Neural cell (in vitro differentiated cells): ENCODE results near the gene SRI. TPM values are rescaled to one million over a fixed set of nuclear protein-coding genes. Genes with fewer than 3 reads are reported as not detected.

Experiments
- H2AFZ ChIP-seq: fragments of 200-600, 300-800 bp; sonication (generic), shearing (Covaris generic); 2 replicates; pipeline ENCODE4 v1.6.0; 2014; ENCODE audit warnings: low read depth, mild to moderate bottlenecking, antibody characterized with exemption, low read length, moderate library complexity
- H3F3A ChIP-seq: fragments of 200-600 bp; shearing (Covaris generic); 2 replicates; pipeline ENCODE4 v1.6.1; 2016; ENCODE audit warnings: mild to moderate bottlenecking, moderate library complexity, mixed read lengths, antibody characterized with exemption, low read length; ENCODE audit not compliant: insufficient read depth, poor library complexity, severe bottlenecking
- H3K27ac ChIP-seq: fragments of 200-600, 300-800 bp; sonication (generic), shearing (Covaris generic); 2 replicates; pipeline ENCODE4 v1.5.1; 2014; ENCODE audit warnings: mild to moderate bottlenecking, low read length, moderate library complexity
- H3K27me3 ChIP-seq: fragments of 300-800, 200-600 bp; sonication (generic), shearing (Covaris generic); 2 replicates; pipeline ENCODE4 v1.6.0; 2014; ENCODE audit warnings: mild to moderate bottlenecking, low read depth, low read length, moderate library complexity; ENCODE audit not compliant: insufficient read depth
- H3K36me3 ChIP-seq: fragments of 300-800, 200-600 bp; sonication (generic), shearing (Covaris generic); 2 replicates; pipeline ENCODE4 v1.5.1; 2014; ENCODE audit warnings: mild to moderate bottlenecking, antibody characterized with exemption, low read length, moderate library complexity; ENCODE audit not compliant: insufficient read depth
- H3K4me2 ChIP-seq: fragments of 300-800, 200-600 bp; sonication (generic), shearing (Covaris generic); 2 replicates; pipeline ENCODE4 v1.6.0; 2014; ENCODE audit warnings: mild to moderate bottlenecking, low read length
- H3K4me3 ChIP-seq: fragments of 300-800, 200-600 bp; sonication (generic), shearing (Covaris generic); 2 replicates; pipeline ENCODE4 v1.5.1; 2014; ENCODE audit warnings: mild to moderate bottlenecking, low read length, moderate library complexity
- H3K79me2 ChIP-seq: fragments of 200-600 bp; shearing (Covaris generic); replicated peaks from 2 replicates; pipeline ENCODE4 v1.6.0; 2014; ENCODE audit warnings: mild to moderate bottlenecking, low read length, moderate library complexity; ENCODE audit not compliant: insufficient read depth
- H3K9ac ChIP-seq: fragments of 300-800, 200-600 bp; sonication (generic), shearing (Covaris generic); 2 replicates; pipeline ENCODE4 v1.6.1; 2016; ENCODE audit warnings: mild to moderate bottlenecking, low read length, mixed read lengths
- H3K9me2 ChIP-seq: fragments of 200-600 bp; shearing (Covaris generic); 2 replicates; pipeline ENCODE4 v1.6.1; 2016; ENCODE audit warnings: mild to moderate bottlenecking, low read length, mixed read lengths; ENCODE audit not compliant: insufficient read depth
- H3K9me3 ChIP-seq: fragments of 200-600, 300-800 bp; sonication (generic), shearing (Covaris generic); 2 replicates; pipeline ENCODE4 v1.6.1; 2016; ENCODE audit warnings: mild to moderate bottlenecking, mixed run types, low read length, moderate library complexity, mixed read lengths
- H4K20me1 ChIP-seq: fragments of 200-600 bp; shearing (Covaris generic); 2 replicates; pipeline ENCODE4 v1.6.1; 2016; ENCODE audit warnings: mild to moderate bottlenecking, mixed run types; ENCODE audit not compliant: insufficient read depth
- CTCF ChIP-seq: fragments of 450-650 bp; IDR thresholded peaks from 2 replicates; pipeline ENCODE4 v1.5.1; 2014; ENCODE audit warnings: antibody characterized with exemption, mild to moderate bottlenecking, moderate library complexity; ENCODE audit not compliant: poor library complexity, severe bottlenecking
- EP300 ChIP-seq: fragments of 450-650 bp; conservative IDR thresholded peaks from 2 replicates; pipeline ENCODE4 v1.6.1; 2014; ENCODE audit warnings: antibody characterized with exemption, mild to moderate bottlenecking, moderate library complexity; ENCODE audit not compliant: poor library complexity, severe bottlenecking
- EZH2 ChIP-seq: fragments of 200-600, 300-800 bp; shearing (Covaris generic), sonication (generic); IDR thresholded peaks from 2 replicates; pipeline ENCODE4 v1.6.1; 2014; ENCODE audit warnings: antibody characterized with exemption, low read length, borderline replicate concordance, mild to moderate bottlenecking; ENCODE audit not compliant: insufficient read depth, poor library complexity, severe bottlenecking
- MXI1 ChIP-seq: fragments of 450-650 bp; conservative IDR thresholded peaks from 2 replicates; pipeline ENCODE4 v1.6.1; 2014; ENCODE audit warnings: antibody characterized with exemption, mild to moderate bottlenecking; ENCODE audit not compliant: poor library complexity, severe bottlenecking
- POLR2AphosphoS5 ChIP-seq: IDR thresholded peaks from 2 replicates; pipeline ENCODE4 v1.6.1; 2012
- RAD21 ChIP-seq: fragments of 450-650 bp; conservative IDR thresholded peaks from 2 replicates; pipeline ENCODE4 v1.6.1; 2014; ENCODE audit warnings: antibody characterized with exemption, mild to moderate bottlenecking, moderate library complexity
- REST ChIP-seq: IDR thresholded peaks from 2 replicates; pipeline ENCODE4 v1.6.1; 2012; ENCODE audit warnings: borderline replicate concordance
- SMC3 ChIP-seq: fragments of 450-650 bp; conservative IDR thresholded peaks from 2 replicates; pipeline ENCODE4 v1.6.1; 2014; ENCODE audit warnings: antibody characterized with exemption, mild to moderate bottlenecking, moderate library complexity; ENCODE audit not compliant: poor library complexity
- TAF1 ChIP-seq: IDR thresholded peaks from 2 replicates; pipeline ENCODE4 v1.6.1; 2012; ENCODE audit warnings: low read depth
- polyA plus RNA-seq: library from polyadenylated mRNA; depleted of rRNA; stranded (reverse); fragments of >200 nt; gene quantifications from 2 replicates; pipeline ENCODE4 v1.2.3, GENCODE V29; 2014

Gene SRI
- polyA plus RNA-seq, 1 donor from 2014 or later, result 97.2 TPM

GRCh38 chr7:88230646-88231045, 10.8 kb upstream of the SRI start:
- H3K4me2 ChIP-seq, result no peak overlapping the region
- H3K36me3 ChIP-seq, result no peaks in the 10 kb centered on the region
- no peak overlapping the region for H3K9ac ChIP-seq
- no peaks in the 10 kb centered on the region for H3K79me2 ChIP-seq
- no peaks in the 10 kb centered on the region for H4K20me1 ChIP-seq
- no peak overlapping the region for H3K4me3 ChIP-seq
- TF ChIP-seq REST (no peak), RAD21 (no peak), EZH2 (no peak), MXI1 (no peak), EP300 (no peak), CTCF (no peak), POLR2AphosphoS5 (no peak), TAF1 (no peak), SMC3 (no peak)
- no peaks in the 10 kb centered on the region for H3K9me3 ChIP-seq
- H2AFZ ChIP-seq, result no peak overlapping the region
- no peaks in the 10 kb centered on the region for H3K27me3 ChIP-seq
- H3K27ac ChIP-seq, result no peak overlapping the region
- H3K9me2 ChIP-seq, result no peaks in the 10 kb centered on the region
- H3F3A ChIP-seq, result no peaks in the 10 kb centered on the region

DNA sequence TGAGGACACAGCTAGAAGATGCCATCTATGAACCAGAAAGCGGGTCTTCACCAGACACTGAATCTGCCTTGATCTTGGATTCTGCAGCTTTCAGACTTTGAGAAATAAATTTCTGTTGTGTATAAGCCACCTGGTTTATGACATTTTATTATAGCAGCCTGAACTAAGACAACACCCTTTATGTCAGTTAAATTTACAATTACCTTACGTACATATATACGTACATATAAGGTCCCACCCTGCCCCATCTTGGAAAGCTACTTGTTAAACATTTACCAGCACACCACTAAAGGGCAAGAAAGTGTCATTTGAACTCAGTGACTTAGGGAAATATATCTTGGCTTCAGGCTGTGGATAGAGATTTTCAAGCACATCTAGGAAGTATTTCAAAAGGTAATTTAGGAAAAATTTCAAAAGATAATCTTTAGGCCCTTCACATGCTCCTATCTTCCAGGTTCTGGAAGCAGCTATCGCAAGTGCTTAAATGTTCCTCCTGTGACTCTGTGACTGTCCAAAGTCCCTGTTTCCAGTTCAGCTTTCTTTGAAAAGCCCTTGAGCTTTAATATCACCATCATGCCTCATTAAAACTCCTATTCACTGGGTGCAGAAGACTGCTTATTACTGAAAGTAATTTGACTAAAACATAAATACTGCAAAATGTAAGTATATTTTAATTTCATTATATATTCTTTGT, 9.6 kb upstream of the SRI start:
- Histone ChIP-seq H3K27me3 (no peaks in the 10 kb centered on the region), H3K9ac (no peak overlapping the region), H3K9me3 (no peaks in the 10 kb centered on the region), H3K9me2 (no peaks in the 10 kb centered on the region), H3K4me3 (no peak overlapping the region), H2AFZ (no peak overlapping the region), H3F3A (no peaks in the 10 kb centered on the region), H3K36me3 (no peaks in the 10 kb centered on the region), H3K27ac (no peak overlapping the region), H4K20me1 (no peaks in the 10 kb centered on the region), H3K4me2 (no peak overlapping the region), H3K79me2 (no peaks in the 10 kb centered on the region)
- TF ChIP-seq REST (no peak), EZH2 (no peak), SMC3 (no peak), TAF1 (no peak), EP300 (no peak), MXI1 (no peak), RAD21 (no peak), CTCF (no peak), POLR2AphosphoS5 (no peak)
